HepG2 (cell line): ENCODE measurements around the gene PNP. TPM values are rescaled to one million over a fixed set of nuclear protein-coding genes. Genes with fewer than 3 reads are reported as not detected.
A peak's percentile ranks its signal among the peaks of the same experiment; 100 is the strongest.

Experiments used
- ARID2 ChIP-seq: sonication (generic); formaldehyde crosslinking; IDR thresholded peaks from 2 replicates; pipeline ENCODE4 v1.8.1; 2022; ENCODE audit warnings: mild to moderate bottlenecking, missing genetic modification reagents, borderline replicate concordance
- FOXA3 ChIP-seq: IDR thresholded peaks from 2 replicates; pipeline ENCODE4 v1.6.1; 2016; ENCODE audit warnings: missing genetic modification reagents, missing compliant biosample characterization
- GATAD2A ChIP-seq: IDR thresholded peaks from 2 replicates; pipeline ENCODE4 v1.6.1; 2016
- GTF3A ChIP-seq: sonication (generic); formaldehyde crosslinking; conservative IDR thresholded peaks from 2 replicates; pipeline ENCODE4 v1.4.0; 2020; ENCODE audit warnings: mild to moderate bottlenecking, missing genetic modification reagents
- LCORL ChIP-seq, 2 experiments: fragments of 450-650 bp in 1 of 2; sonication (generic) in 1 of 2; formaldehyde crosslinking in 1 of 2; IDR thresholded peaks; 2 replicates each; pipeline versions ENCODE4 v1.5.0 to v1.6.1; 2017 to 2020; ENCODE audit warnings: antibody characterized with exemption in 1 of 2, missing genetic modification reagents in 1 of 2
- NBN ChIP-seq: fragments of 450-650 bp; conservative IDR thresholded peaks from 2 replicates; pipeline ENCODE4 v1.6.1; 2017
- TFDP1 ChIP-seq: IDR thresholded peaks from 2 replicates; pipeline ENCODE4 v1.6.1; 2016; ENCODE audit warnings: missing compliant biosample characterization, missing genetic modification reagents, borderline replicate concordance
- ZNF160 ChIP-seq: sonication (generic); formaldehyde crosslinking; IDR thresholded peaks from 2 replicates; pipeline ENCODE4 v1.8.0; 2022; ENCODE audit warnings: mild to moderate bottlenecking, inconsistent platforms, missing genetic modification reagents
- ZNF205 ChIP-seq: IDR thresholded peaks from 2 replicates; pipeline ENCODE4 v1.6.1; 2018; ENCODE audit warnings: missing biosample characterization, missing genetic modification reagents
- ZSCAN12 ChIP-seq: sonication (generic); formaldehyde crosslinking; IDR thresholded peaks from 2 replicates; pipeline ENCODE4 v1.9.0; 2021; ENCODE audit warnings: mild to moderate bottlenecking, missing genetic modification reagents
- ZSCAN25 ChIP-seq: sonication (generic); formaldehyde crosslinking; IDR thresholded peaks from 2 replicates; pipeline ENCODE4 v1.8.0; 2022; ENCODE audit warnings: mild to moderate bottlenecking, missing genetic modification reagents
- polyA plus RNA-seq, 8 experiments: library from polyadenylated mRNA; depleted of rRNA in 3 of 8; stranded (reverse) in 7 of 8; unstranded in 1 of 8; fragments of >200 nt; fragmentation: Illumina TruSeq in 4 of 8; extraction: Trizol in 4 of 8; gene quantifications; 2 replicates each; pipeline versions ENCODE4 v1.2.1 to v1.2.3, GENCODE V29; 2011 to 2016; ENCODE audit warnings: low read depth in 4 of 8, missing spikeins in 1 of 8, mixed read lengths in 1 of 8; ENCODE audit not compliant: insufficient read depth in 1 of 8
- total RNA-seq, 5 experiments: library from RNA; depleted of rRNA; stranded (reverse); fragments of >200 nt; fragmentation: Illumina TruSeq; extraction: Trizol; gene quantifications; 2 replicates each; pipeline ENCODE4 v1.2.3, GENCODE V29; 2016; ENCODE audit warnings: low read depth in 1 of 5
- TF ChIP-seq, protein P1 (sequence below): sonication (generic); formaldehyde crosslinking; IDR thresholded peaks from 2 replicates; pipeline ENCODE4 v1.4.0; 2020; ENCODE audit warnings: missing genetic modification reagents, mild to moderate bottlenecking, borderline replicate concordance
- TF ChIP-seq, protein P2 (sequence below): sonication (generic); formaldehyde crosslinking; IDR thresholded peaks from 2 replicates; pipeline ENCODE4 v1.9.0; 2021; ENCODE audit warnings: mild to moderate bottlenecking, missing genetic modification reagents

Gene PNP
- total and polyA plus RNA-seq, 2 of the 13 experiments (the other 11 are each of a cell fraction or from before 2014, with no cell fraction given), result 45.4 to 74.8 TPM

DNA sequence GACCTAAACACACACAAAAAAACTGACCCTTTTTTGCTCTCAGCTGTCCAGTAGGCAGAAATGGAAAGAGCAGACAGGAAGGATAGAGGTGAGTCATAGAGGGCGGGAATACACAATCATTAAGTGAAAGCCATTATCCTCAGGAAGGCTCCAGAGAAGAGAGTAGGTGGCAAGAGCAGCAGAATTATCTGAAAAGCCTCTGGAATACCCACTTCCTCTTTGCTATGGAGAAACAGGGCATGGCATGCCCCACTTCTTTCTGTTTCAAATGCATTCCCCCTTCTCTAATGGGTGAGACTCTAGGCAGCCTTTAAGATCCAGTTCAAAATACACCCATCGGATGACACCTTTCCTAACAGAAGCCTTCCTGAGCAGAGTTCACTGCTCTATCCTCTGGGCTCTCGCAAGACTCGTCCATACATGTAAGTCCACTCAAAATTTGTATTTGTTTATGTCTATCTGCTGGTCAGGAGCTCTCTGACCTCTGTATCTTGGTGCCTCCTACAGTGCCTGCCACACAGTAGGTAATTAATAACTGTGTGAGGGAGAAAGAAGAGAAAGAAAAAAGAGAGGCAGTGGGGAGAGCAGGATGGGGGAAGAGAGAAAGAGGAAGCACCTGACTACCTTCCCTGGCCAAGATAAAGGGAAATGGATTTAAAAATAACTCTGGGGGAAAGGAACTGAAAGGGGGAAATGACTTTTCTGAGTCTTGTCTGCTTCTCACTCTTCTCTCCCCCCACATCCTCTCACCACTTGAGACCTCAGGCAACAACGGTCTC, 41.8 kb upstream of the PNP start (continued):
- TF ChIP-seq, protein P1, sequence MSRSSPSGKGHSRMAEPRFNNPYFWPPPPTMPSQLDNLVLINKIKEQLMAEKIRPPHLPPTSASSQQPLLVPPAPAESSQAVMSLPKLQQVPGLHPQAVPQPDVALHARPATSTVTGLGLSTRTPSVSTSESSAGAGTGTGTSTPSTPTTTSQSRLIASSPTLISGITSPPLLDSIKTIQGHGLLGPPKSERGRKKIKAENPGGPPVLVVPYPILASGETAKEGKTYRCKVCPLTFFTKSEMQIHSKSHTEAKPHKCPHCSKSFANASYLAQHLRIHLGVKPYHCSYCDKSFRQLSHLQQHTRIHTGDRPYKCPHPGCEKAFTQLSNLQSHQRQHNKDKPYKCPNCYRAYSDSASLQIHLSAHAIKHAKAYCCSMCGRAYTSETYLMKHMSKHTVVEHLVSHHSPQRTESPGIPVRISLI (CRISPR knock-in tag), result no peak
- TF ChIP-seq FOXA3, result 0 out of 2 replicates have a peak, but pooled peaks have one; percentile 18
- no peak for TF ChIP-seq LCORL (IDR thresholded peaks at IDR 0.05)
- no peak for TF ChIP-seq LCORL (CRISPR knock-in tag; IDR thresholded peaks at IDR 0.05)
- TF ChIP-seq TFDP1, result peak; percentile 38; the same call in 1 of the 2 replicates
- peak; percentile 39; the same call in 1 of the 2 replicates for TF ChIP-seq GATAD2A (CRISPR knock-in tag)
- TF ChIP-seq ZNF160 (CRISPR knock-in tag), result no peak
- no peak for TF ChIP-seq ZNF205 (CRISPR knock-in tag)
- TF ChIP-seq, protein P2, sequence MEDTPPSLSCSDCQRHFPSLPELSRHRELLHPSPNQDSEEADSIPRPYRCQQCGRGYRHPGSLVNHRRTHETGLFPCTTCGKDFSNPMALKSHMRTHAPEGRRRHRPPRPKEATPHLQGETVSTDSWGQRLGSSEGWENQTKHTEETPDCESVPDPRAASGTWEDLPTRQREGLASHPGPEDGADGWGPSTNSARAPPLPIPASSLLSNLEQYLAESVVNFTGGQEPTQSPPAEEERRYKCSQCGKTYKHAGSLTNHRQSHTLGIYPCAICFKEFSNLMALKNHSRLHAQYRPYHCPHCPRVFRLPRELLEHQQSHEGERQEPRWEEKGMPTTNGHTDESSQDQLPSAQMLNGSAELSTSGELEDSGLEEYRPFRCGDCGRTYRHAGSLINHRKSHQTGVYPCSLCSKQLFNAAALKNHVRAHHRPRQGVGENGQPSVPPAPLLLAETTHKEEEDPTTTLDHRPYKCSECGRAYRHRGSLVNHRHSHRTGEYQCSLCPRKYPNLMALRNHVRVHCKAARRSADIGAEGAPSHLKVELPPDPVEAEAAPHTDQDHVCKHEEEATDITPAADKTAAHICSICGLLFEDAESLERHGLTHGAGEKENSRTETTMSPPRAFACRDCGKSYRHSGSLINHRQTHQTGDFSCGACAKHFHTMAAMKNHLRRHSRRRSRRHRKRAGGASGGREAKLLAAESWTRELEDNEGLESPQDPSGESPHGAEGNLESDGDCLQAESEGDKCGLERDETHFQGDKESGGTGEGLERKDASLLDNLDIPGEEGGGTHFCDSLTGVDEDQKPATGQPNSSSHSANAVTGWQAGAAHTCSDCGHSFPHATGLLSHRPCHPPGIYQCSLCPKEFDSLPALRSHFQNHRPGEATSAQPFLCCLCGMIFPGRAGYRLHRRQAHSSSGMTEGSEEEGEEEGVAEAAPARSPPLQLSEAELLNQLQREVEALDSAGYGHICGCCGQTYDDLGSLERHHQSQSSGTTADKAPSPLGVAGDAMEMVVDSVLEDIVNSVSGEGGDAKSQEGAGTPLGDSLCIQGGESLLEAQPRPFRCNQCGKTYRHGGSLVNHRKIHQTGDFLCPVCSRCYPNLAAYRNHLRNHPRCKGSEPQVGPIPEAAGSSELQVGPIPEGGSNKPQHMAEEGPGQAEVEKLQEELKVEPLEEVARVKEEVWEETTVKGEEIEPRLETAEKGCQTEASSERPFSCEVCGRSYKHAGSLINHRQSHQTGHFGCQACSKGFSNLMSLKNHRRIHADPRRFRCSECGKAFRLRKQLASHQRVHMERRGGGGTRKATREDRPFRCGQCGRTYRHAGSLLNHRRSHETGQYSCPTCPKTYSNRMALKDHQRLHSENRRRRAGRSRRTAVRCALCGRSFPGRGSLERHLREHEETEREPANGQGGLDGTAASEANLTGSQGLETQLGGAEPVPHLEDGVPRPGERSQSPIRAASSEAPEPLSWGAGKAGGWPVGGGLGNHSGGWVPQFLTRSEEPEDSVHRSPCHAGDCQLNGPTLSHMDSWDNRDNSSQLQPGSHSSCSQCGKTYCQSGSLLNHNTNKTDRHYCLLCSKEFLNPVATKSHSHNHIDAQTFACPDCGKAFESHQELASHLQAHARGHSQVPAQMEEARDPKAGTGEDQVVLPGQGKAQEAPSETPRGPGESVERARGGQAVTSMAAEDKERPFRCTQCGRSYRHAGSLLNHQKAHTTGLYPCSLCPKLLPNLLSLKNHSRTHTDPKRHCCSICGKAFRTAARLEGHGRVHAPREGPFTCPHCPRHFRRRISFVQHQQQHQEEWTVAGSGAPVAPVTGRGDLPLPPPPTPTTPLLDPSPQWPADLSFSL (CRISPR knock-in tag), result no peak
- TF ChIP-seq NBN, result no peak
- TF ChIP-seq GTF3A, result no peak
- TF ChIP-seq ZSCAN12 (CRISPR knock-in tag), result no peak
- TF ChIP-seq ZSCAN25, result no peak
- no peak for TF ChIP-seq ARID2
